Tibial artery (tissue), 4 donors: ENCODE measurements around the gene CCDC73.
"Not testable (repeated sequence)": the region's sequence is repeated elsewhere in the genome, so short reads cannot be mapped to it uniquely, and the experiment has no call there.

Experiments
- DNase-seq, 2 donors: peaks; one replicate each; pipeline ENCODE4 v3.0.0-alpha.2; 2019
- H3K27ac ChIP-seq, 2 donors: fragments of 200-600 bp; sonication (generic) in 1 of 2; 1 replicate in 1 of 2; 2 replicates in 1 of 2; pipeline ENCODE4 v1.5.1; 2018 to 2019; ENCODE audit warnings: mild to moderate bottlenecking in 1 of 2
- H3K27me3 ChIP-seq, 2 donors: fragments of 200-600 bp; sonication (generic) in 1 of 2; one replicate each; pipeline versions ENCODE4 v1.5.1 to v1.6.0; 2016 to 2019
- H3K36me3 ChIP-seq, 3 donors: fragments of 200-600 bp; sonication (generic) in 2 of 3; one replicate each; pipeline ENCODE4 v1.5.1; 2016 to 2019; ENCODE audit warnings: mild to moderate bottlenecking in 2 of 3
- H3K4me1 ChIP-seq, 4 donors: fragments of 200-600 bp; sonication (generic) in 2 of 4; 1 replicate in 3 of 4; 2 replicates in 1 of 4; pipeline ENCODE4 v1.5.1; 2016 to 2019
- H3K4me3 ChIP-seq, 2 donors: fragments of 200-600 bp; sonication (generic) in 1 of 2; 1 replicate in 1 of 2; 2 replicates in 1 of 2; pipeline ENCODE4 v1.5.1; 2018 to 2019; ENCODE audit warnings: mild to moderate bottlenecking in 2 of 2
- H3K9me3 ChIP-seq, 3 donors: fragments of 200-600 bp; sonication (generic) in 1 of 3; one replicate each; pipeline ENCODE4 v1.5.1; 2016 to 2019
- intact Hi-C: fragments of 100-400 bp; cut with DNase I; formaldehyde crosslinking; loops from one replicate; pipeline ENCODE4 v1.15.0; 2023; ENCODE audit warnings: low total_unique reads
- TF ChIP-seq, protein P1 (sequence below), 2 experiments: fragments of 200-600 bp in 1 of 2; fragments of 450-650 bp in 1 of 2; IDR thresholded peaks; one replicate each; pipeline ENCODE4 v1.5.1; 2017 to 2019; ENCODE audit warnings: antibody characterized with exemption in 2 of 2, mild to moderate bottlenecking in 1 of 2, moderate library complexity in 1 of 2

CCDC73 gene

DNA sequence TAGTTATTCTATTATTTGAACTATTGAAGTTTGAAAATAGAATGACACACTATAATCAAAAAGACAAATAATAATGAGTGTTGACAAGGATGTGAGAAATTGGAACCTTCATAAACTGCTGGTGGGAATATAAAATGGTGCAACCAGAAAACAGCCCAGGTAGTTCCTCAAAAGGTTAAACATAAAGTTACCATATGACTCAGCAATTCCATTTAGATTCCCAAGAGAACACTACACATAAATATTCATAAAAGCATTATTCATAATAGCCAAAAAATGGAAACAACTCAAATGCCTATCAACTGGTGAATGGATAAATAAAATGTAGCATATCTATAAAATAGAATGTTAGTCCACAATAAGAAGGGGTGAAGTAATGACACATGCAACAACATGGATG lies 21.7 kb downstream of the CCDC73 start:
- TF ChIP-seq, protein P1, sequence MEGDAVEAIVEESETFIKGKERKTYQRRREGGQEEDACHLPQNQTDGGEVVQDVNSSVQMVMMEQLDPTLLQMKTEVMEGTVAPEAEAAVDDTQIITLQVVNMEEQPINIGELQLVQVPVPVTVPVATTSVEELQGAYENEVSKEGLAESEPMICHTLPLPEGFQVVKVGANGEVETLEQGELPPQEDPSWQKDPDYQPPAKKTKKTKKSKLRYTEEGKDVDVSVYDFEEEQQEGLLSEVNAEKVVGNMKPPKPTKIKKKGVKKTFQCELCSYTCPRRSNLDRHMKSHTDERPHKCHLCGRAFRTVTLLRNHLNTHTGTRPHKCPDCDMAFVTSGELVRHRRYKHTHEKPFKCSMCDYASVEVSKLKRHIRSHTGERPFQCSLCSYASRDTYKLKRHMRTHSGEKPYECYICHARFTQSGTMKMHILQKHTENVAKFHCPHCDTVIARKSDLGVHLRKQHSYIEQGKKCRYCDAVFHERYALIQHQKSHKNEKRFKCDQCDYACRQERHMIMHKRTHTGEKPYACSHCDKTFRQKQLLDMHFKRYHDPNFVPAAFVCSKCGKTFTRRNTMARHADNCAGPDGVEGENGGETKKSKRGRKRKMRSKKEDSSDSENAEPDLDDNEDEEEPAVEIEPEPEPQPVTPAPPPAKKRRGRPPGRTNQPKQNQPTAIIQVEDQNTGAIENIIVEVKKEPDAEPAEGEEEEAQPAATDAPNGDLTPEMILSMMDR (IDR thresholded peaks at IDR 0.05): no peak
- H3K27ac ChIP-seq: no peak overlapping the region
- H3K27me3 ChIP-seq: no peaks in the 10 kb centered on the region
- no peak overlapping the region for H3K4me3 ChIP-seq
- intact Hi-C loops: no loop called here
- H3K9me3 ChIP-seq: no peaks in the 10 kb centered on the region
- H3K4me1 ChIP-seq: no peaks in the 10 kb centered on the region
- DNase-seq: no peak
- no peaks in the 10 kb centered on the region for H3K36me3 ChIP-seq

DNA sequence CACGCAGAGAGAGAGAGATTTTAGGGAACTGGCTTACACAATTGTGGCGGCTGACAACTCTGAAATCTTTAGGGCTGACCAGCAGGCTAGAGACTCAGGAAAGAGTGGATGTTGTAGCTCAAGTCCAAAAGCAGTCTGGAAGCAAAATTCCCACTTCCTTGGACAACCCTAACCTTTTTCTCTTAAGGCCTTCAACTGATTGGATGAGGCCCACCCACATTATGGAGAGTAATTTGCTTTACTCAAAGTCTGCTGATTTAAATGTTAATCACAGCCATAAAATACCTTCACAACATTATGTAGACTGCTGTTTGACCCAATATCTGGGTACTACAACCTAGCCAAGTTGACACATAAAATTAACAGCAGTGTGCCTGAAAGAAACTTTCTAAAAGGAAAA lies 32.7 kb downstream of the CCDC73 start:
- intact Hi-C loops, H3K4me1 ChIP-seq, H3K27me3 ChIP-seq, H3K27ac ChIP-seq, H3K4me3 ChIP-seq, H3K36me3 ChIP-seq, DNase-seq, H3K9me3 ChIP-seq: not testable (repeated sequence)

DNA sequence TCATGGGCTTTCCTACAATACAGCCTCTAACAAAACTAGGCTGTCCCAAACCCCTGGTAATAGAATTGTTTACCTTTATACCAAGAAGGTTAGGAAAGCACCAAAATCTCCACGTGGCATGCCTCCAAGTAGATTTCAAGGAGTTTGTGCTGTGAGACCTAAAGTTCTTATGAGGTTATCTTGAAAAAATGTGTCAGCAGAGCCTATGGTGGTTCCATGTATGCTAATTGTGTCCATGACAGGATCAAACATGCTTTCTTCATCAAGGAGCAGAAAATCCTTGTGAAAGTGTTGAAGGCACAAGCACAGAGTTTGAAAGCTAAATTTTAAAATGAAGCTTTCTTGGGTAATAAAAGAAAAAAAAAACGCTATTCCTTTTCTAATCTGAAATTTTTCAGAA lies 36.2 kb downstream of the CCDC73 start:
- Histone ChIP-seq H3K27me3 (no peaks in the 10 kb centered on the region), H3K27ac (no peak overlapping the region), H3K4me3 (no peak overlapping the region), H3K36me3 (no peaks in the 10 kb centered on the region), H3K4me1 (no peaks in the 10 kb centered on the region), H3K9me3 (no peaks in the 10 kb centered on the region)
- TF ChIP-seq, protein P1 (IDR thresholded peaks at IDR 0.05): no peak
- no peak for DNase-seq
- intact Hi-C loops: no loop called here

DNA sequence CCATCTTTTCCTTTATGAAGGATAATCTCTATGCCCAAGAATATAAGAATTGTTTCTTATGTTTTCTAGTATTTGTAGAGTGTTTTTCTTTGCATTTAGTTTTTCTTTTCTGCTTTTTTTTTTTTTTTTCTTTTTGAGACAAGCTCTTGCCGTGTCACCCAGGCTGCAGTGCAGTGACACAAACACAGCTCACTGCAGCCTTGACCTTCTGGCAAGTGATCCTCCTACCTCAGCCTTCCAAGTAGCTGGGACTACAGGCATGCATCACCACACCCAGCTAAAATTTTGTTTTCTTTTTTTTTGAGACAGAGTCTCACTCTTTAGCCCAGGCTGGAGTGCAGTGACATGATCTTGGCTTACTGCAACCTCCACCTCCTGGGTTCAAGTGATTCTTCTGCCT lies 41.3 kb downstream of the CCDC73 start:
- H3K4me3 ChIP-seq, H3K27ac ChIP-seq, H3K9me3 ChIP-seq, H3K36me3 ChIP-seq, H3K27me3 ChIP-seq, intact Hi-C loops, DNase-seq, H3K4me1 ChIP-seq: not testable (repeated sequence)

DNA sequence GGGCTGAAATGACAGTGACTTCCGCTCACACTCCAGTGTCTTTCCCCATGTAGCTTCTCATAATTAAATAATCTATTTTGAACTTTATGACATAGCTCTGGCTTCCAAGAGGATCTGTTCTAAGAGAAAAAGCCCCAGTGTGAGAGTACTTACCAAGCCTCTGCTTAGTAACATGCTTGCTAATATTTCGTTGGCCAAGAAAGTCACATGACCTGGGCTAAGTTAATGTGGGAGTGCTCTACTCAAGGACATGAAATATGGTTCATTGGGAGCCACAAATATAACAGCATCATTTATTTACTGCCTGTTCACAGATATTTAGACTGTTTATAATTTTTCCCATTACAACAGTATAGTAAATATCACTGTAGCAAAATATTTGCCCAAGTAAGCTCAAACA lies 42.5 kb downstream of the CCDC73 start:
- H3K27me3 ChIP-seq: no peaks in the 10 kb centered on the region

DNA sequence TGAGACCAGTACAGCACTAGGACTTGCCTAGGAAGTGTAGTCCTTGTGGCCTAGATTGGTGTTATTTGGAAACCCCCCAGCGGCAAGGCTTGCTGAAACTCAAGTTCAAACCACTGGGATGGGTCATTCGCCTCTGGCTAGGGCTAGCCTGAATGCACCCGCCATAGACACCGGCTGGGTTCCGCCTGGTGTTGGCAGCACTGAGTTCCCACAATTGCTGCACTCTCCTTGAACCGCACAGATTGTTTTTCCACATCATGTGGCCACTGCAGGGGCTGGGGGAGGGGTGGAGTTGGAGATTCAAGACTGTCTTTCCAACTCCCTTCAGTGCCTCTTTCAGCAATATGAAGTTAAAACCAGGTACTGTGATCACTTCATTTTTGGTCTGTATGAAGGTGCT lies 43.1 kb downstream of the CCDC73 start:
- H3K27ac ChIP-seq: no peak overlapping the region
- H3K36me3 ChIP-seq: no peaks in the 10 kb centered on the region
- H3K4me1 ChIP-seq: no peaks in the 10 kb centered on the region
- no peaks in the 10 kb centered on the region for H3K27me3 ChIP-seq
- H3K4me3 ChIP-seq: no peak overlapping the region
- TF ChIP-seq, protein P1 (IDR thresholded peaks at IDR 0.05): no peak
- no peaks in the 10 kb centered on the region for H3K9me3 ChIP-seq
- intact Hi-C loops: no loop called here
- no peak for DNase-seq

More for the DNA sequence above, 42.5 kb downstream of the CCDC73 start:
- no peak overlapping the region for H3K4me3 ChIP-seq
- H3K36me3 ChIP-seq: no peaks in the 10 kb centered on the region
- TF ChIP-seq, protein P1 (IDR thresholded peaks at IDR 0.05): no peak
- intact Hi-C loops: no loop called here
- no peak overlapping the region for H3K27ac ChIP-seq
- no peaks in the 10 kb centered on the region for H3K9me3 ChIP-seq
- no peaks in the 10 kb centered on the region for H3K4me1 ChIP-seq
- no peak for DNase-seq

DNA sequence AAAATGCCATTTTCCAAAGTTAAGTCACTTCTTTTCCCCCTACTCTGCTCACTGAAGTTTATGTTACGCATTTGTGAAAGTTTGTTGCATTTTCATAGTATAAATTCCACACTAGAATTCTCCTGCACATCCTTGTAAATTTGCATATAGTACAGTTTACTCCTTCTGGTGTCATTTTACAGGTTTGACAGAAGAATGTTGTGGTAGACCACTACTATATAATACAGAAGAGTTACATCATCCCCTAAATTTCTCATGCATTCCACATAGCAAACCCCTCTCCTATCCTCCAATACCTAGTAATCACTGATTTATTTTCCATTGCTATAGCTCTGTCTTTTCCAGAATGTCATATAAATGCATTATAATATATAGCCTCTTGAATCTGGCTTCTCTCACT lies 64.5 kb downstream of the CCDC73 start:
- Histone ChIP-seq H3K27ac (no peak overlapping the region), H3K4me3 (no peak overlapping the region), H3K9me3 (no peaks in the 10 kb centered on the region), H3K27me3 (no peaks in the 10 kb centered on the region), H3K36me3 (no peaks in the 10 kb centered on the region), H3K4me1 (no peaks in the 10 kb centered on the region)
- TF ChIP-seq, protein P1 (IDR thresholded peaks at IDR 0.05): no peak
- intact Hi-C loops: no loop called here
- no peak for DNase-seq
